Central memory CD8-positive, alpha-beta T cell (primary cell): Measurements from ENCODE around the gene SHOC2.

Experiments used
- ATAC-seq: fragments of 150-1000 bp; cut with Tn5 transposase; replicated peaks from 2 replicates; pipeline ENCODE4 v1.10.0; 2022; ENCODE audit warnings: mild to moderate bottlenecking, moderate FRiP score, moderate number of reproducible peaks; ENCODE audit not compliant: poor library complexity, severe bottlenecking; ENCODE audit errors: extremely low read depth
- DNase-seq, 2 donors: peaks; one replicate each; pipeline ENCODE4 v3.0.0; 2021; ENCODE audit warnings: low spot score in 2 of 2
- H3K27ac Mint-ChIP-seq: one replicate; pipeline ENCODE4 v1.8.0; 2022; ENCODE audit warnings: low read depth, mild to moderate bottlenecking, moderate library complexity, mixed read lengths
- H3K27me3 Mint-ChIP-seq: one replicate; pipeline ENCODE4 v1.8.0; 2022; ENCODE audit warnings: mixed read lengths
- H3K36me3 Mint-ChIP-seq: one replicate; pipeline ENCODE4 v1.8.0; 2022; ENCODE audit warnings: mild to moderate bottlenecking, moderate library complexity, mixed read lengths; ENCODE audit not compliant: insufficient read depth
- H3K4me1 Mint-ChIP-seq: one replicate; pipeline ENCODE4 v1.8.0; 2022; ENCODE audit warnings: mixed read lengths
- H3K4me3 Mint-ChIP-seq: one replicate; pipeline ENCODE4 v1.8.0; 2022; ENCODE audit warnings: mild to moderate bottlenecking, moderate library complexity, mixed read lengths
- H3K9me3 Mint-ChIP-seq: one replicate; pipeline ENCODE4 v1.8.0; 2022; ENCODE audit warnings: mixed read lengths

Gene SHOC2

GRCh38 chr10:110932505-110933180, 13.2 kb downstream of the SHOC2 start:
- Mint-ChIP-seq H3K27me3 (no peaks in the 10 kb centered on the region), H3K9me3 (no peaks in the 10 kb centered on the region), H3K27ac (no peak overlapping the region), H3K4me3 (no peak overlapping the region), H3K36me3 (peaks cover 2% of the 10 kb centered on the region), H3K4me1 (peaks cover 18% of the 10 kb centered on the region)
- ATAC-seq (no peak), DNase-seq (no peak)

DNA sequence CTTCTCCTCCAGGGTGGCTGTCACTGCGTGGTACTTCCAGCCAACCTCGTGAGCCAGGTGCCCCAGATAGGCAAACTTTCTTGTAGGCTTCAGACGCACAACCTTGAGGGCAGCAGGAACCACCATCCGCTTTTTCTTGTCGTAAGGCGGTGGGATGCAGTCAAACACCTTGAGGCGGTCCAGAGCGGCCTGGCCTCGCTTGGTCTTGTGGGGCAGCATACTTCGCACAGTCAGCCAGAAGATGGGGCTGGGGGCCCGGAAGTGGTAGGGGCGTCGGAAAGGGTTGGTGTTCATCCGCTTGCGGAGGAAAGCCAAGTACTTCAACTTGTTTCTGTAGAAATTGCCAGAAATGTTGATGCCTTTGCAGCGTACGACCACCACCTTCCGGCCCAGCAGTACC, 17.4 kb downstream of the SHOC2 start:
- H3K4me1 Mint-ChIP-seq, result peaks cover 24% of the 10 kb centered on the region
- DNase-seq, result no peak
- H3K36me3 Mint-ChIP-seq, result peaks cover 5% of the 10 kb centered on the region
- H3K9me3 Mint-ChIP-seq, result no peaks in the 10 kb centered on the region
- peak overlapping the region; percentile 55 for H3K27ac Mint-ChIP-seq
- ATAC-seq, result no peak
- no peak overlapping the region for H3K4me3 Mint-ChIP-seq
- no peaks in the 10 kb centered on the region for H3K27me3 Mint-ChIP-seq

DNA sequence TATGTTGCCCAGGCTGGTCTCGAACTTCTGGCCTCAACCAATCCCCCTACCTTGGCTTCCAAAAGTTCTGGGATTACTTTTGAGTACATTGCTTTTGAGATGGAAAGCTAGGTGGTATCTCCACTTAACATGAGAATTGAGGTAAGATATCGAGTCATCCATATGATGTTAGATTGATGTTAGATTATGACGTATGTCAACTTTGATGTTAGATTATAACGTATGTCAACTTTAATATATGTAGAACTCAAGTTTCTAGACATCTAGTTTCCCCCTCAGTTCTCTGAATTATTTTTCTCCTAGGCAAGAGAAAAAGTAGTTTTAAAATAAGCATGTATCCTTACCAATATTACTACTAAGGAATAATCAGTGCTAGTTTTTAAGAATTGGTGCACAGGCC, 20.0 kb downstream of the SHOC2 start:
- Mint-ChIP-seq H3K4me1 (peaks cover 36% of the 10 kb centered on the region), H3K27me3 (no peaks in the 10 kb centered on the region), H3K4me3 (no peak overlapping the region), H3K27ac (no peak overlapping the region), H3K9me3 (peaks cover 6% of the 10 kb centered on the region), H3K36me3 (peaks cover 5% of the 10 kb centered on the region)
- ATAC-seq (no peak), DNase-seq (no peak)

- H3K36me3 Mint-ChIP-seq, result peaks cover 6% of the 10 kb centered on the region
- no peak overlapping the region for H3K4me3 Mint-ChIP-seq
- peaks cover 67% of the 10 kb centered on the region for H3K4me1 Mint-ChIP-seq
- H3K27ac Mint-ChIP-seq, result no peak overlapping the region
- no peak for ATAC-seq
- DNase-seq, result no peak
- peaks cover 6% of the 10 kb centered on the region for H3K9me3 Mint-ChIP-seq
- no peaks in the 10 kb centered on the region for H3K27me3 Mint-ChIP-seq
These were observed 25.5 kb downstream of the SHOC2 start for GRCh38 chr10:110944792-110945396.

- Mint-ChIP-seq H3K9me3 (peaks cover 6% of the 10 kb centered on the region), H3K27me3 (no peaks in the 10 kb centered on the region), H3K4me1 (peaks cover 73% of the 10 kb centered on the region), H3K36me3 (peaks cover 5% of the 10 kb centered on the region), H3K27ac (no peak overlapping the region), H3K4me3 (no peak overlapping the region)
- ATAC-seq, result no peak
- DNase-seq, result no peak
These were observed 27.1 kb downstream of the SHOC2 start for GRCh38 chr10:110946496-110946895.

DNA sequence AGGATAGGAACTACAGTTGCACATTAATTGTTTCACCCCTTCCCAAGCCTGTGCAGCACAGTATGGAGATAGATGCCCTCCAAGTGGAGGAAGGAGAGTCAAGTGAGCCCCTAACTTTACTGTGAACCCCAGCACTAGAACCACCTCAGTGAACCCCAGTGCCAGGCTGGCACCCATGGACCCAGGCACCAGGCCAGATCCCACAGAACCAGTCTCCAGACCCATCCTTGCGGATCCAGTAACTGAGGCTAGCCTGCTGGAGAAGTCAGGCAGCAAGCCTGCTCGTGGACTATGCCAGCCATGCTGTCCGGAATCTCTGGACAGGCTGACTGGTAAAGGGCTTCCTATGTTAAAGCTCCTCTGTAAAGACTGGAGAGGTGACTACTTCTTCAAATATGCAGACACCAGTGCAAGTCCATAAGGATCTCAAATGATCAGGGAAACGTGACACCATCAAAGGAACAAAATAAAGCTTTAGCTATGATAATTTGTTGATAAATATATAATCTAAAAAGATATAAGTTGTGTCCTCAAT, 27.7 kb downstream of the SHOC2 start:
- Mint-ChIP-seq H3K4me3 (no peak overlapping the region), H3K36me3 (peaks cover 5% of the 10 kb centered on the region), H3K4me1 (peaks cover 75% of the 10 kb centered on the region), H3K9me3 (peaks cover 6% of the 10 kb centered on the region), H3K27me3 (no peaks in the 10 kb centered on the region), H3K27ac (no peak overlapping the region)
- DNase-seq, result no peak
- no peak for ATAC-seq

GRCh38 chr10:110951381-110951780, 32.0 kb downstream of the SHOC2 start:
- Mint-ChIP-seq H3K9me3 (no peaks in the 10 kb centered on the region), H3K4me3 (no peak overlapping the region)

DNA sequence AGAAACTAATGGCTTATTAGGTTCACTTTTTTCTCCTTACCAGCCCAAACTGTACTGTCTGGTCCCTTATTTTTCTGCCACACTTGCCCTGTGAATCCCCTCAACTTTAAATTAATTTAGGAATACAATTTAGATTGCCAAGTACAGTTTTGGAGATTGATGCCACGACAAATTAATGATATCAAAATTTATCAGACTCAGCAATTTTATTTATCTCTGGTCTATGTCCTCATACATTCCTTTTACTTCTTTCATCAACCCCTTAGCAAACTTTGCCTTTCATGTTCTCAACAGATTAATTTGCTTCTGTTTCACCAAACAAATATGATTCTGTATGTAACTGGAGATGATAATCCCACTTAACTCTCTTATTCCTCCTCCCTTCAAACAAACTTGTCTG, 38.2 kb downstream of the SHOC2 start:
- Mint-ChIP-seq H3K27me3 (no peaks in the 10 kb centered on the region), H3K4me1 (peaks cover 49% of the 10 kb centered on the region), H3K36me3 (no peaks in the 10 kb centered on the region), H3K9me3 (no peaks in the 10 kb centered on the region), H3K27ac (no peak overlapping the region), H3K4me3 (no peak overlapping the region)
- DNase-seq, result no peak
- no peak for ATAC-seq

More at GRCh38 chr10:110951381-110951780, 32.0 kb downstream of the SHOC2 start:
- Mint-ChIP-seq H3K27me3 (no peaks in the 10 kb centered on the region), H3K36me3 (peaks cover 2% of the 10 kb centered on the region), H3K4me1 (peaks cover 68% of the 10 kb centered on the region), H3K27ac (no peak overlapping the region)
- DNase-seq (no peak), ATAC-seq (no peak)

DNA sequence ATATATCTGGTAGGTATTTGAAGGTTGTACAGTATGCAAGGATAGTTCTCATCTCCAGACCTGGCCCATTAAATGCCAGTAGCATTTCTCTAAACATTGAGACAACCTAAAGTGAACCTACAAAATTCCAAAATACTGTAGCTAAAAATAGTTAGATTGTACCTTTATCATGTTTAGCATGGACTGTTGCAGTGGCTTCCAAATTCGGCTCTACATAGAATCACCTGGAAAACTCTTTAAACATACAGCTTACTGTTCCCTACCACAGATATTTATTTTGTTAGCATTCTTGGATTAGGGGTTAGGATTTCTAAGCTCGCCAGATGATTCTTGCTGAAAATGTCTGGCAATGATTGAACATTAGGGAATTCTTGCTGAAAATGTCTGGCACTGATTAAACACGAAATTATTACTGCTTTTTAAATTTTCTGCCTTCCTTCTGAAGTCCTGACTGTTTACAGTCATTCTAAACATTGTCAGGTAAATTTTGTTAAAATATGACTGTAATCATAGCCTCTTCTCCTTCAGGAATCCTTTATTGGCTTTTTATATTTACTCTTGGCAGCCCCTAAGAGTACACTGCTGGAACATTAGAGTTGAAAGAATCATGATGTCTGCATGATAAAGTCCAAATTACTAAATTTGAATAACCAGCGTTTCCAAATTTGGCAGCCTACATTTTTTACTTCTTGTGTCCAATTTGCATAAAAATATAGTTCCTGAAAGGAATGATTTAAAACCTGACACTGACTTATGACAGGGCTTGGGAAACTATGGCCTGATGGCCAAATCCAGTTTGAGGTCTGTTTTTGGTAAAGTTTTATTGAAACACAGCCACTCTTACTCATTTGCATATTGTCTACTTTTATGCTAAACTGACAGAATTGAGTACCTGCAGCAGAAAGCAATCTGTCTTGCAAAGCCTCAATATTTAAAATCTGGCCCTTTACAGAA, 40.3 kb downstream of the SHOC2 start:
- DNase-seq (no peak), ATAC-seq (no peak)
- Mint-ChIP-seq H3K4me1 (peaks cover 53% of the 10 kb centered on the region), H3K9me3 (no peaks in the 10 kb centered on the region), H3K36me3 (peaks cover 5% of the 10 kb centered on the region), H3K4me3 (no peak overlapping the region), H3K27ac (no peak overlapping the region), H3K27me3 (no peaks in the 10 kb centered on the region)

DNA sequence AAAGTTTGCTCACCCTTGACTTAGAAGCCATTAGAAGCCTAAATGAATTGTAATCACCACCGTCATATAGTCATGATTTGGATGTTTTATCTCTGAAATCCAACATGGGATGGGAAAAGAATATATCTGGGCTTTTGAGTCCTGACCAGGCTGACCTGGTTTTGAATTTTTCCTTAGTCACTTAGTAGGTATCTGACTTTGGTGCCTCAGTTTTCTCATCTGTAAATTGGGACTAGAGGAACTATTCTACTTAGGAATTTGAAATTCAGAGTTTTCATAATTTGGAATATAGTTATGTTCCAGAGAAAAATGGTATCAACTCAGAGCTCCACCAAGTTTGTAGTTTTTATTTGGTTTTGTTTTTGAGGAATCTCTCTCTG, 40.9 kb downstream of the SHOC2 start:
- no peak for DNase-seq
- Mint-ChIP-seq H3K4me3 (no peak overlapping the region), H3K9me3 (no peaks in the 10 kb centered on the region), H3K27me3 (no peaks in the 10 kb centered on the region), H3K36me3 (peaks cover 5% of the 10 kb centered on the region), H3K27ac (no peak overlapping the region), H3K4me1 (peaks cover 53% of the 10 kb centered on the region)
- ATAC-seq, result no peak

DNA sequence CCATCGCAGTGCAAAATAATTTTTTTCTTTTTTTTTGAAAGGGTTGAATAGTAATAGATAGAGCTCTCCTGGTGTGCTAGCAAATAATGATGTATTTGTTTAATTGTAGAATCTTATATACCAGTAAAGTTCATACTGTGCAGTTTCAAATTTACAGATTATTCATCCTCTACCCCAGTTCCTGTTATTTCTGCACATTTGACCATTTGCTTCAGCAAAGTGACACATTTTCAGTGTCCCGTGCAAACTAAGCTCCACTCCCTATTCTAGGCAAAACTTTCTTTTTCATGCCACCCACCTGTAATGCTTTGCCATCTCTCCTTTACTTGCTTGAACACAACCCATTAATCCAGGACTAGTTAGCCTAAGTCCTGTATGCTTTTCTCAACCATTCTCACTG, 43.0 kb downstream of the SHOC2 start:
- no peak for DNase-seq
- H3K27me3 Mint-ChIP-seq, result no peaks in the 10 kb centered on the region
- peaks cover 7% of the 10 kb centered on the region for H3K36me3 Mint-ChIP-seq
- H3K9me3 Mint-ChIP-seq, result no peaks in the 10 kb centered on the region
- peaks cover 46% of the 10 kb centered on the region for H3K4me1 Mint-ChIP-seq
- no peak overlapping the region for H3K27ac Mint-ChIP-seq
- no peak for ATAC-seq
- H3K4me3 Mint-ChIP-seq, result no peak overlapping the region

DNA sequence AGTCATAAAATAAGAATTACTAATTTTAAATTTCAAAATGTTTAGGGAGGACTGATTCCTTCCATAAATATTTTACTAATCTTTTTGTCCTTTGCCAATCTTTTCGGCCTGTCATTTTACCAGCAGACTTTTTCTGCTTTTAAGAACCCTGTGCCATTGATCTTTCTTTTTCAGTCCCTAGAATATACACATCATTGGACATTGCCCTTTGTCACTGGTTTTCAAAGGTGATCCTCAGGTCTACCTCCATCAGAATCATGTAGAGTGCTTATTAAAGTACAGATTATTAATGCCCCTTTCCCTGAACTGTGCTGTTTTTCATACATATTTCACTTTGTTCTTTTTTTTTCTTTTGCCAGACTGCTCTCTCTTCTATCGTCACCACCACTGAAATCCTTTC, 43.8 kb downstream of the SHOC2 start:
- Mint-ChIP-seq H3K27me3 (no peaks in the 10 kb centered on the region), H3K4me3 (no peak overlapping the region), H3K36me3 (peaks cover 7% of the 10 kb centered on the region), H3K4me1 (peaks cover 38% of the 10 kb centered on the region), H3K9me3 (no peaks in the 10 kb centered on the region), H3K27ac (no peak overlapping the region)
- no peak for DNase-seq
- no peak for ATAC-seq
